OCI-M2 (cell line): ENCODE data around the gene TSKU.
"Not testable (repeated sequence)": the region's sequence is repeated elsewhere in the genome, so short reads cannot be mapped to it uniquely, and the experiment has no call there.

Experiments used
- DNase-seq: peaks from one replicate; lab custom pipeline; 2025; ENCODE audit not compliant: unreplicated experiment; lab: John Stamatoyannopoulos, UW

TSKU gene

DNA sequence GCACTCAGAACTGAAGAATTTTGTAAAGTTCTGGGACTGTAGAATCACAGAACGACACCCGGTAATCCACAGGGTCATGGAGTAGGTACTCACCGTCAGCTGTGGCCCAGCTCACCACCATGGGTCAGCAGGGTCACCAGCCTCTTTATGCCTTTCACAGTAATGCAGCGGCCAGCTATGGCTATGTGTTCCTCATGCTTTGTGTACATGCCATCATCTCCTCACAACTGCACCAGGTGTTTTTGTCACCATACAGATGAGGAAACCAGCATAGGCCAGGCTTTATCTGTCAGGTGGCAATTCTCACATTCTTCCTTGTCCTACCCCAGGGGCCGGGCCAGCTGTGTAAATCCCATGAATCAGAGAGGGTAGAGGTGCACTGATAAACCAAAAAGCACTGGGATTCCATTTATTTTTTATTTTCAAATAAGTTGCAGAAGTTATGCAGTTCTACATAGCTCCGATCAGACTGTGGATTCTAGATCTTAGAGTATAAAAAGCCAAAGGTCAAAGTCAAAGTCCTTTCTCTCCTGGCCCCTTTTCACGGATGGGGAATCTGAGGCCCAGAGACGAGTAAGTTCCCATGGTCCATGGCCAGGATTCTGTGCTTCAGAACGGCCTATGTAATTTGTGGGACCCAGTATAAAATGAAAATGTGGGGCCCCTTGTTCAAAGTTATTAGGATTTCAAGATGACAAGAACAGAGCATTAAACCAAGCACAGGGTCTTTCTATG is 17.5 kb downstream of the TSKU start:
- no peak for DNase-seq

DNA sequence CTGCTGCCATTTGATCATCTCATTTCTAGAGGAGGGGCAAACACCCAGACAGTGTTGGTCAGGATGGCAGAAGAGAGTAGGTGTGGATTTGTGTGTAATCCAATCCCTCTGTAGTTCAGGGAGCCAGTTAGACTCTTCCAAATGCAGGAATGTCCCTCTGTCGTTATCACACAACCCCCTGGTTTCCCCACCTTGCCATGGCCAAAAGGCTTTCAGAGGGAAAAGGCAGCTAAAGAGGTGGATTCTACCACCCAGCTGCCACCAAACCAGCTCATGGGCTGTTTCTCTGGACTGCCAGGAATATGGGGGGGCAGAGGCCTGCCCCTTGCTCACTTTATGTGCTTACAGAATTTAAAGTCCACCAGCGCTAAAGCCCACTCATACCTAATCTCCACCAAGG is 18.1 kb downstream of the TSKU start:
- DNase-seq = no peak

DNA sequence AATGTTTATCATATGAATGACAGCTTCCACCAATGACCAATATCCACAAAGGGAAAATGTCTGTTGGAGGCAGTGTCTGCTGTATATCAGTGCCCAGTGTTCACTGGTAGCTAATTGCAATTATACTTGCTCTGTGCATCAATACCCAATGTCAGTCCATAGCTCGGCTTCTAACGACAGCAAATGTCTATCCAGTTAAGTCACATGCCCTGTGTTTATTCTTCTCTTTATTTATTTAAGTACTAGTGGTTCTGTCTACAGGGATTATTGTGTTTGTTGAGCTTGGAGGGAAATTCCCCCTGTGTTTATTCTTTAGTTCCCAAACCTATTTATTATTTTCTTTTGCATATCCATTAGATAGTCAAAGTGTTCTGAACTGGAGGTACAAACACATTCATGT is 18.6 kb downstream of the TSKU start:
- DNase-seq = no peak

GRCh38 chr11:76802151-76802550 is 19.0 kb downstream of the TSKU start:
- no peak for DNase-seq

DNA sequence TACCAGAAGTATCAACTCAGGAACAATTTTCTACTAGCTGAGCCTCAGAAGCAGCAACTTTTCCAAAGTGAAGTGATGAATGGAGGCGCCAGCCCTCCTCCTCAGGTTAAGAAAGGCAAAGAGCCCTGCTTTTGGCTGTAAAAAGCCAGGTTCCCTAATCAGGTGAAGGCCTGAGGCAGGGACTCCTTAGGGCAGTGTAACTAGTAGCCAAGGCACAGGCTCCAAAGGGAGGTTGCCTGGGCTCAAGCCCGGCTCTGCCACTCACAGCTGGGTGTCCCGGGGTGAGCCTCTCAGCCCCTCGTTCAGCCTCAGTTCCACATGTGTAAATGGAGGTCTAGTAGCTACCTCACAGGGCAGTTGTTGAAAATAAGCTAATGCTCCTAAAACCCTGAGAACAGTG is 19.5 kb downstream of the TSKU start:
- DNase-seq = no peak

GRCh38 chr11:76803023-76803422 is 19.9 kb downstream of the TSKU start:
- DNase-seq = no peak

DNA sequence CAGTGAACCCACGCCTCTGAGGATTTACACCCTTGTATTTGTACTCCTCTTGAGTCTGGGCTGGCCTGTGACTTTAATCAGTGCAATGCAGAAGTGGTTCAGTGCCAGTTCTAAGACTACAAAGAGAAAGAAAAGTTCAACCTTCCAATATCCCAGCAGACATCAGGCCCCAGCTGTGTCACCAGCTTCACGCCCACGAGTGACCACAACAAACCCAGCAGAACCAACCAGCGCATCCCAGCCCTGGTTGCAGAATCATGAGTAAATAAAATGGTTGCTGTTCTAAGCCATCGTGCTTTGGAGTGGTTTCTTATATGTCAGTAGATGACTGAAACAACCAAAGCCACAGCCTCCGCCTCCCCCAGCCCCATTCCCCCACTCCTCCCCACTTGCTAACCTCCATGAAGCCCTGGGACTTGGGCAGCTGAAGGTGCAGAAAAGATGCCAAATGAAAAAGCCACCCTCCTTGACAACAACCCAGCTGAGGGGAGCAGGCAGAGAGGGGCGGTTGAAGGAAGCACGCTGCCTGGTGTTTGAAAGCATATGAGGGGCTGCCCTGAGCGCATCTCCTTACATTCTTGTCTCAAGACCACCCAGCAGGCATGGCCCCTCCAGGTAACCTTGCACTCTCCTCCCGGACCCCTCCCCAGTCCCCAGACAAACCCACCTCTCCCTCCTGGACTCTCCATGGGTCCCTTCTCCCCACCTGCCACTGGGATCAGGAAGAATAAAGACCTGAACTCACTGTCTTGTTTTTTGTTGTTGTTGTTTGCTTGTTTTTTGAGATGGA is 20.9 kb downstream of the TSKU start:
- no peak for DNase-seq

DNA sequence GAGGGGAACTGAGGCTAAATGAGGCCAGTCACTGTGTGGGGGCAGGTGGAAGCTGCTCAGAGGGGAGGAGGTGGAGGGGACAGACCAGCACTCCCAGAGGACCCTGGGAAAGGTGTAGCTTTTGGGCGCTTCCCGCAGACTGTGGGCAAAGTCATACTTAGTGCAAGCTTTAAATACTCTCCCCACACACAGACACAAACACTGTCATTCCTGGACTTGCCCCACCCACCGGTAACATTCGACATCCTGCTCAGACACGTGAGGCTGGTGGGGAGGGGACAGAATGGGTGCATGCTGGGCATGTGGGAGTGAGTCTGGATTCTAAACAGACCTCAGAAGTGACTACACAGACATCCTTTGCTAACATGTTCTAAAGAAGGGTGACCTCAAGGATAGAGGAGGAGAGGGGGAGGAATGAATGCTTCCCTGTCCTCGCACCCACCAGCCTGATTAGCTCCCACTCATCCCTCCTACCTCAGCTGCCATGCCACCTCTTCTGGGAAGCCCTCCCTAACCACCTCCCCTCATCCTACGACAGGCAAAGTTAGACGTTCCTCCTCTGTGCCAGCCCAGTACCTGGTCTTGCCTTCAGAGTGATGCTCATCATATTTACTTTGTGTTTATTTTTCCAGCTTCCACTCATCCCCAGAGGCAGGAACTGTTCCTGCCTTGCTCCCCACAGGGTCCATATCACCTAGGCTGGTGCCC is 22.2 kb downstream of the TSKU start:
- DNase-seq = no peak

DNA sequence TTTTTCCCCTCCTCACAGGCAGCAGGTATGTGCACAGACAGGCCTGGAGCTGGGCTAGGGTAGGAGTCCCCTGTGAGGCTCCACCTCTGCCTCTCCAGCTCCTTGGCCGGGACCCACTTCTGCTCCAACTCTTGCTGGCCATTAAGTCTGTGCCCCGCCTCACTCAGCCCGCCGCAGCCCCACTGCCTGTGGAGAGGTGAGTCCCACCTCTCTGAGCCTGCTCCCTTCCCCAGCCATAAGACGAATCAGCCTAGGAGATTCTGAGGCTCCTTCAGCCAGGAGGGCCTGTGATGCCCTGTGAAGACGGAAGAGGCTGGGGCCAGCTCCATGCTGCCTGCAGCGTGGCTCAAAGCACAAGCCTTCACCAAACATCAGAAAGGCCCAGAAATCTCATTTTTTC is 23.0 kb downstream of the TSKU start:
- DNase-seq = no peak

GRCh38 chr11:76806608-76807205 is 23.6 kb downstream of the TSKU start:
- no peak for DNase-seq

- DNase-seq = peak; percentile 15
These were observed 24.2 kb downstream of the TSKU start for GRCh38 chr11:76807206-76807875.

GRCh38 chr11:76808171-76808570 is 25.0 kb downstream of the TSKU start:
- DNase-seq = no peak

DNA sequence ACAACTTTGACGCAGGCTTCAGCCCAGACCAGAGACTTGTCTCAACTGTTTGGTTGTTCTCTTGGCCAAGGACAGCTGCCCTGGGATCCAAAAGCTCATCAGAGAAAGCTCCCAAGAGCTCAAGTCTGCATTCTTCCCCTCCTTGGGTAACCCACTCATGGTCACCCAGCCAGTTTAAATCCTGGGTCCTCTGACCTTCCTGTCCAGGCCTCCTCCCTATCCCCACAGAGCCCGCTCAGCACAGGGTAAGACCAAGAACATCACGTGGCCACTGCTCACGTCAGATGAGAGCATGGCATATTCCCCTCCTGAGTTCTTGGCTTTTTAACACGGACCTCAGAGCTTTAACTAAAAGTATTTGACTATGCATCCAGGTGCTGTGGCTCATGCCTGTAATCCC is 25.8 kb downstream of the TSKU start:
- DNase-seq = no peak

DNA sequence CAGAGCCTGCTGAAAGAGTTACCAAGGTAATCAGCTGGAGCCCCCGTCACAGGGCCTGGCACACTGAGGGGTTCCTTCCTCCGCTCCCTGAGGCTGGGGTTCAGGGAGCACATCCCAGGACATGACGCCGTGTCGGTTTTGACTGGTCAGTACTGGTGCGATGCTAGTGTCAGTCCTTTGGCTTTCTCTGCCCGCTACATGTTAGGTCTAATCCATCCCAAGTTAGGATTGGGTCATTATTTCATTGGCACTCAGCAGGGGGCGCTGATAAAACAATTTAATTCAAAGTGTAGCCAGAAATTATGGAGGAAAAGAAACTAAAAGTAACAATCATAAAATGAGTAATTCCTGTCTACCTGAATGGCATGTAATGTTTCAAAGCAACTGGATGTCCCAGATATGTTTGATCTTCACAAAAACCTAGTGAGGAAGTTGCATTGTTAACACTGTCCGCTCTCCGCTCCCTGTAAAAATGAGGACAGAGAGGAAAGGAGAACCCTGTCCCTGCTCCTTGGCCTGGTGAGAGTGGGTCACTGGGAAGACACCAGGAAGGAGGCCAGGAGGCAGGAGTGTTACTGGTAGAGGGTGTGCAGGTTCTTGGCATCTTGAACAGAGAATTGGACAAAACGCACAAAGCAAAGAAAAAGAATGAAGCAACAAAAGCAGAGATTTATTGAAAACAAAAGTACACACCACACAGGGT is 27.1 kb downstream of the TSKU start:
- DNase-seq = no peak

GRCh38 chr11:76811259-76811658 is 28.1 kb downstream of the TSKU start:
- DNase-seq = no peak

GRCh38 chr11:76814414-76814813 is 31.3 kb downstream of the TSKU start:
- DNase-seq = no peak

DNA sequence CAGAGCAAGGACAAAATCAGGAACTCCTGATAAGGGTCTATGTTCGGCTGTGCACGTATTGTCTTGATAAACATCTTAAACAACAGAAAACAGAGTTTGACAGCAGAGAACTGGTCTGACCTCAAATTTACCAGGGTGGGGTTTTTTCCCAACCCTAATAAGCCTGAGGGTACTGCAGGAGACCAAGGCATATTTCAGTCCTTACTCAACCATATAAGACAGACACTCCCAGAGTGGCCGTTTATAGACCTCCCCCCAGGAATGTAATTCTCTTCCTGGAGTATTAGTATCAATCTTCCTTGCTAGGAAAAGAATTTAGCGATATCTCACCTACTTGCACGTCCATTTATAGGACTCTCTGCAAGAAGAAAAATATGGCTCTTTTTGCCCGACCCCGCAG is 32.5 kb downstream of the TSKU start:
- DNase-seq = not testable (repeated sequence)

DNA sequence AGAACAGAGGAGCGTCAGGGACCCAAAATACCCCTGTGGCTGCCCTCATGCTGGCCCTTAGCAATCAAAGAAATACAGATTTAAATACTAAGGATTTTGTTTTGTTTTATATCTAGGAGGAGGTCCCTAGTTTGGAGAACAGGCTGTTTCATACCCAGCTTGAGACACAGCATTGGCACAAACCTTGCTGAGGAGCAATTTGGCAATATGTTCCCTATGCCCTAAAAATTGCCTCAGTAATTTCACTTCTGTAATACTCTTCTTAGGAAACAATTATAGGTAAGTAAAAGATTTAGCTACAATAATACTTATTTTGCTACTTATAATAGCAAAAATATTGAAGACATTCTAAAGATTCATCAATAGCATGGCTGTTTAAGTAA is 37.0 kb downstream of the TSKU start:
- DNase-seq = no peak

- not testable (repeated sequence) for DNase-seq
These were observed 38.2 kb downstream of the TSKU start for GRCh38 chr11:76821396-76821795.

GRCh38 chr11:76822406-76822805 is 39.2 kb downstream of the TSKU start:
- no peak for DNase-seq
